ENCODE results near the gene RPP25. TPM values are rescaled to one million over a fixed set of nuclear protein-coding genes. Genes with fewer than 3 reads are reported as not detected.

The RPP25 gene
- total and polyA plus RNA-seq, 2 of the 13 experiments (the other 11 are each of a cell fraction or from before 2014, with no cell fraction given), result 0.05 to 0.11 TPM

- TF ChIP-seq ZNF746 (CRISPR knock-in tag; IDR thresholded peaks at IDR 0.05), result no peak
- TF ChIP-seq PHF21A (CRISPR knock-in tag; IDR thresholded peaks at IDR 0.05), result 0 out of 2 replicates have a peak, but pooled peaks have one; percentile 22
- TF ChIP-seq ZNF280B (CRISPR knock-in tag; IDR thresholded peaks at IDR 0.05; ENCODE audit: borderline replicate concordance), result 0 out of 2 replicates have a peak, but pooled peaks have one; percentile 32
These were observed 984 bp upstream of the RPP25 start (continued) for GRCh38 chr15:74957476-74958035.

GRCh38 chr15:74955796-74956647 lies 550 bp downstream of the RPP25 start:
- no peak overlapping the region for H3K9ac ChIP-seq (ENCODE audit: insufficient read depth, low read depth, low read length)
- no peak for DNase-seq (ENCODE audit: low spot score)
- BruUV-seq (replicated peaks), result no TSS peak
- no peak for ATAC-seq
- H3K27me3 ChIP-seq (ENCODE audit: control insufficient read depth in 1 of 2, insufficient read depth in 2 of 2, low read length in 2 of 2), result peaks cover 2 to 53% of the 10 kb centered on the region in 2 experiments; a peak in 4 of 5 replicates
- H3K4me2 ChIP-seq (ENCODE audit: low read depth, low read length), result peak overlapping the region; percentile 97
- intact Hi-C loops (cut with micrococcal nuclease; ENCODE audit: unreplicated experiment) (no loop called here), in situ Hi-C loops (cut with HindIII; ENCODE audit: extremely low pct_ligation_motif_present, low pct_unique_long_range_greater_than_20kb) (loop anchor here (10.0 kb wide), 2 partner anchors 181 to 321 kb away; no protein-coding TSS in a partner anchor)
- CTCF ChIA-PET (ENCODE audit: low intra/inter-chr PET ratio, low total read pairs), result no interaction called here
- peaks cover 18% of the 10 kb centered on the region for H3K4me1 ChIP-seq (ENCODE audit: insufficient read depth, low read length)
- H3K9me3 ChIP-seq (ENCODE audit: low read length), result no peaks in the 10 kb centered on the region
- H3K79me2 ChIP-seq (ENCODE audit: insufficient read depth, low read length), result no peaks in the 10 kb centered on the region
- H3K27ac ChIP-seq (ENCODE audit: extremely low read length, insufficient read depth, low read length), result no peak overlapping the region
- H2AFZ ChIP-seq (ENCODE audit: low read length), result no peak overlapping the region
- TF ChIP-seq HOXA3 (CRISPR knock-in tag; IDR thresholded peaks at IDR 0.05), result peak; percentile 41; the same call in 1 of the 2 replicates
- TF ChIP-seq ZNF101 (CRISPR knock-in tag; IDR thresholded peaks at IDR 0.05; ENCODE audit: borderline replicate concordance, low read depth), result no peak
- 0 out of 2 replicates have a peak, but pooled peaks have one; percentile 9 for TF ChIP-seq MXD3 (CRISPR knock-in tag; IDR thresholded peaks at IDR 0.05)
- no peak for TF ChIP-seq AGO2 (optimal IDR thresholded peaks at IDR 0.05; ENCODE audit: low read depth, low read length)
- TF ChIP-seq ZBTB33 (CRISPR knock-in tag; IDR thresholded peaks at IDR 0.05), result peak; percentile 43
- no peaks in the 10 kb centered on the region for H3K36me3 ChIP-seq (replicated peaks in 1 of 2; ENCODE audit: control insufficient read depth in 1 of 2, insufficient read depth in 2 of 2, low read length in 2 of 2)
- 92% methylated on average over 33 of the region's 88 CpGs for WGBS (ENCODE audit: low lambda C conversion rate)
- FAIRE-seq, result no peak
- H4K20me1 ChIP-seq (ENCODE audit: insufficient read depth, low read length), result no peaks in the 10 kb centered on the region
- POLR2A ChIA-PET, result no interaction called here
- H3K4me3 ChIP-seq (replicated peaks in 1 of 3; ENCODE audit: insufficient read depth in 1 of 3, low read depth in 2 of 3, low read length in 3 of 3), result peak overlapping the region in 2 of 3 experiments; percentile 11 to 78; a peak in 2 of 6 replicates

All from HepG2 (cell line).